Panc1 (cell line): Measurements from ENCODE around the gene AMIGO3.

Source experiments
- TF ChIP-seq, protein P1 (sequence below): fragments of 450-650 bp; IDR thresholded peaks from 2 replicates; pipeline ENCODE4 v1.5.1; 2017; ENCODE audit warnings: mild to moderate bottlenecking
- TF ChIP-seq, protein P2 (sequence below), 2 experiments: IDR thresholded peaks; 2 replicates each; pipeline ENCODE4 v1.6.1; 2011 to 2012; ENCODE audit warnings: low read depth in 2 of 2, control low read depth in 1 of 2, low read length in 1 of 2, mild to moderate bottlenecking in 1 of 2, moderate library complexity in 1 of 2; ENCODE audit not compliant: insufficient read depth in 1 of 2

DNA sequence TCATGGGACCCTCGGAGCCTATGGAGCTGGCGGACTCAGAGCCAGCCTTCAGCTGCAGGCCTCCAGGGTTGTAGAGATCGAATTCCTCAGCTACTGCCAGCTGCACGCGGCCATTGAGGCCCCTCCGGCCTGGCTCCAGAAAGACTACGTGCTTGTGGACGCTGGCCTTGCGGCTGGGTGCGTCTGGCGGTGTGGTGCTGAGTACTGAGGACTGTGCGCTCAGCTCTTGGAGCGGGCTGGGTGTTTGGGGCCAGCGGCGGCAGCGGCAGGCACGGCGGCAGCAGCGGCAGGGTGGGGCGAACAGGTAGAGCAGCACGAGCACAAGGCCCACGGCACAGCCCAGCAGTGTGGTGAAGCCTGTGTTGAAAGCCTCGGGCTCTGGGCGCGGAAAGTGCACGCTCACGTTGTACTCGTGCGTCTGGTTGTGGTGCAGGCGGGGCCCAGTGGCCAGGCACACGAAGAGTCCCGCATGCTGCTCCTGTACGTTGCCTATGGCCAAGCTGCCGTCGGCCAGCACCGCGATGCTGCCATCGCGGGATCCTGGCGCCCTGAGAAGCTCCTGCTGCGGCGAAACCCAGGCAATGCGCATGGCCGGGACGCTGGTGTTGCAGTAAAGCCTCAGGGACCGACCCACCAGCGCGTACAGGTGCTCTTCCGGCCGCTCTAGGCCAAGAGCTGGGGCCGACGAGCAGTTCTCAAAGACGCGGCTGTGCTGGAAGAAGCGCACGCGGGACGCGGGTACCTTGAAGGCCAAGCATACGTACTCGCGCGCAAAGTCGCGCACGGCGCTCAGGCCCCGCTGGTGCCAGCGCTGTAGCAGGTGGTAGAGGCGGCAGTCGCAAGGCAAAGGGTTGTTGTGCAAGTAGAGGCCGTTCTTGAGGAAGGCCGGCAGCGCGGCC lies 1.3 kb downstream of the AMIGO3 start:
- TF ChIP-seq, protein P1, sequence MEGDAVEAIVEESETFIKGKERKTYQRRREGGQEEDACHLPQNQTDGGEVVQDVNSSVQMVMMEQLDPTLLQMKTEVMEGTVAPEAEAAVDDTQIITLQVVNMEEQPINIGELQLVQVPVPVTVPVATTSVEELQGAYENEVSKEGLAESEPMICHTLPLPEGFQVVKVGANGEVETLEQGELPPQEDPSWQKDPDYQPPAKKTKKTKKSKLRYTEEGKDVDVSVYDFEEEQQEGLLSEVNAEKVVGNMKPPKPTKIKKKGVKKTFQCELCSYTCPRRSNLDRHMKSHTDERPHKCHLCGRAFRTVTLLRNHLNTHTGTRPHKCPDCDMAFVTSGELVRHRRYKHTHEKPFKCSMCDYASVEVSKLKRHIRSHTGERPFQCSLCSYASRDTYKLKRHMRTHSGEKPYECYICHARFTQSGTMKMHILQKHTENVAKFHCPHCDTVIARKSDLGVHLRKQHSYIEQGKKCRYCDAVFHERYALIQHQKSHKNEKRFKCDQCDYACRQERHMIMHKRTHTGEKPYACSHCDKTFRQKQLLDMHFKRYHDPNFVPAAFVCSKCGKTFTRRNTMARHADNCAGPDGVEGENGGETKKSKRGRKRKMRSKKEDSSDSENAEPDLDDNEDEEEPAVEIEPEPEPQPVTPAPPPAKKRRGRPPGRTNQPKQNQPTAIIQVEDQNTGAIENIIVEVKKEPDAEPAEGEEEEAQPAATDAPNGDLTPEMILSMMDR = no peak
- TF ChIP-seq, protein P2, sequence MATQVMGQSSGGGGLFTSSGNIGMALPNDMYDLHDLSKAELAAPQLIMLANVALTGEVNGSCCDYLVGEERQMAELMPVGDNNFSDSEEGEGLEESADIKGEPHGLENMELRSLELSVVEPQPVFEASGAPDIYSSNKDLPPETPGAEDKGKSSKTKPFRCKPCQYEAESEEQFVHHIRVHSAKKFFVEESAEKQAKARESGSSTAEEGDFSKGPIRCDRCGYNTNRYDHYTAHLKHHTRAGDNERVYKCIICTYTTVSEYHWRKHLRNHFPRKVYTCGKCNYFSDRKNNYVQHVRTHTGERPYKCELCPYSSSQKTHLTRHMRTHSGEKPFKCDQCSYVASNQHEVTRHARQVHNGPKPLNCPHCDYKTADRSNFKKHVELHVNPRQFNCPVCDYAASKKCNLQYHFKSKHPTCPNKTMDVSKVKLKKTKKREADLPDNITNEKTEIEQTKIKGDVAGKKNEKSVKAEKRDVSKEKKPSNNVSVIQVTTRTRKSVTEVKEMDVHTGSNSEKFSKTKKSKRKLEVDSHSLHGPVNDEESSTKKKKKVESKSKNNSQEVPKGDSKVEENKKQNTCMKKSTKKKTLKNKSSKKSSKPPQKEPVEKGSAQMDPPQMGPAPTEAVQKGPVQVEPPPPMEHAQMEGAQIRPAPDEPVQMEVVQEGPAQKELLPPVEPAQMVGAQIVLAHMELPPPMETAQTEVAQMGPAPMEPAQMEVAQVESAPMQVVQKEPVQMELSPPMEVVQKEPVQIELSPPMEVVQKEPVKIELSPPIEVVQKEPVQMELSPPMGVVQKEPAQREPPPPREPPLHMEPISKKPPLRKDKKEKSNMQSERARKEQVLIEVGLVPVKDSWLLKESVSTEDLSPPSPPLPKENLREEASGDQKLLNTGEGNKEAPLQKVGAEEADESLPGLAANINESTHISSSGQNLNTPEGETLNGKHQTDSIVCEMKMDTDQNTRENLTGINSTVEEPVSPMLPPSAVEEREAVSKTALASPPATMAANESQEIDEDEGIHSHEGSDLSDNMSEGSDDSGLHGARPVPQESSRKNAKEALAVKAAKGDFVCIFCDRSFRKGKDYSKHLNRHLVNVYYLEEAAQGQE (IDR thresholded peaks at IDR 0.05; ENCODE audit: insufficient read depth in 1 of 2, low read depth in 2 of 2, low read length in 1 of 2) = no peak
